PC-9 (cell line): Measurements from ENCODE around the gene R3HDM2.

Experiments
- CTCF ChIP-seq: fragments of 200-600 bp; sonication (generic); conservative IDR thresholded peaks from 2 replicates; pipeline ENCODE4 v1.6.1; 2017; ENCODE audit warnings: mixed run types, antibody characterized with exemption, mild to moderate bottlenecking, moderate library complexity
- EZH2 ChIP-seq: fragments of 200-600 bp; sonication (generic); IDR thresholded peaks from 2 replicates; pipeline ENCODE4 v1.8.0; 2017; ENCODE audit warnings: antibody characterized with exemption, low read depth

GRCh38 chr12:57470970-57471656, 40.3 kb upstream of the R3HDM2 start:
- TF ChIP-seq CTCF (no peak), EZH2 (no peak)
